PC-9 (cell line): ENCODE results near the gene CEP135. TPM values are rescaled to one million over a fixed set of nuclear protein-coding genes. Genes with fewer than 3 reads are reported as not detected.

Experiments
- BruUV-seq: library from RNA; stranded (reverse); fragments of 400-500 nt; replicated peaks from 2 replicates; lab custom pipeline; 2021; lab: Mats Ljungman, UMichigan
- CTCF ChIA-PET: fragments of 300-600 bp; sonication (Branson Sonifier 250); formaldehyde crosslinking; loops from one replicate; lab custom pipeline; 2022; ENCODE audit warnings: antibody characterized with exemption; lab: Charles Lee
- POLR2A ChIA-PET: fragments of 300-600 bp; sonication (Branson Sonifier 250); formaldehyde crosslinking; loops from one replicate; lab custom pipeline; 2022; ENCODE audit warnings: antibody characterized with exemption; ENCODE audit not compliant: unreplicated experiment; lab: Charles Lee
- DNase-seq, 2 experiments: peaks; one replicate each; pipeline versions ENCODE4 v3.0.0 to v3.0.0-alpha.2; 2015 to 2022; ENCODE audit warnings: mixed read lengths in 1 of 2
- H2AFZ ChIP-seq: fragments of 200-600 bp; sonication (generic); 2 replicates; pipeline ENCODE4 v1.8.1; 2017; ENCODE audit warnings: antibody characterized with exemption
- H3F3A ChIP-seq: fragments of 200-600 bp; sonication (generic); 2 replicates; pipeline ENCODE4 v1.8.1; 2017; ENCODE audit warnings: antibody characterized with exemption, mild to moderate bottlenecking, low read depth; ENCODE audit not compliant: insufficient read depth
- H3K27ac ChIP-seq: fragments of 200-600 bp; sonication (generic); 2 replicates; pipeline ENCODE4 v1.6.1; 2016; ENCODE audit warnings: mixed run types
- H3K27me3 ChIP-seq: fragments of 200-600 bp; sonication (generic); 2 replicates; pipeline ENCODE4 v1.6.1; 2016; ENCODE audit warnings: low read depth, mixed run types; ENCODE audit not compliant: insufficient read depth
- H3K36me3 ChIP-seq: fragments of 200-600 bp; sonication (generic); 2 replicates; pipeline ENCODE4 v1.6.1; 2016; ENCODE audit warnings: low read depth, mixed run types
- H3K4me1 ChIP-seq: fragments of 200-600 bp; sonication (generic); replicated peaks from 2 replicates; pipeline ENCODE4 v1.6.1; 2016; ENCODE audit warnings: mixed run types; ENCODE audit not compliant: insufficient read depth
- H3K4me2 ChIP-seq: fragments of 200-600 bp; sonication (generic); 2 replicates; pipeline ENCODE4 v1.6.1; 2017; ENCODE audit warnings: mixed run types
- H3K4me3 ChIP-seq: fragments of 200-600 bp; sonication (generic); 2 replicates; pipeline ENCODE4 v1.6.1; 2016; ENCODE audit warnings: mixed run types
- H3K79me2 ChIP-seq: fragments of 200-600 bp; sonication (generic); 2 replicates; pipeline ENCODE4 v1.6.1; 2017; ENCODE audit warnings: low read depth, mixed run types
- H3K9me2 ChIP-seq: fragments of 200-600 bp; sonication (generic); 2 replicates; pipeline ENCODE4 v1.8.1; 2017; ENCODE audit warnings: mild to moderate bottlenecking; ENCODE audit not compliant: insufficient read depth
- H3K9me3 ChIP-seq: fragments of 200-600 bp; sonication (generic); 2 replicates; pipeline ENCODE4 v1.8.1; 2016; ENCODE audit warnings: low read depth; ENCODE audit not compliant: insufficient read depth
- H4K20me1 ChIP-seq: fragments of 200-600 bp; sonication (generic); 2 replicates; pipeline ENCODE4 v1.8.1; 2017; ENCODE audit not compliant: insufficient read depth
- CTCF ChIP-seq: fragments of 200-600 bp; sonication (generic); conservative IDR thresholded peaks from 2 replicates; pipeline ENCODE4 v1.6.1; 2017; ENCODE audit warnings: mixed run types, antibody characterized with exemption, mild to moderate bottlenecking, moderate library complexity
- EZH2 ChIP-seq: fragments of 200-600 bp; sonication (generic); IDR thresholded peaks from 2 replicates; pipeline ENCODE4 v1.8.0; 2017; ENCODE audit warnings: antibody characterized with exemption, low read depth
- intact Hi-C: fragments of 100-400 bp; cut with micrococcal nuclease; formaldehyde crosslinking; loops from one replicate; pipeline ENCODE4 v1.10.0; 2022; ENCODE audit not compliant: unreplicated experiment
- total RNA-seq: library from RNA; stranded (reverse); gene quantifications from 2 replicates; pipeline ENCODE4 v1.2.3, GENCODE V29; 2021

Gene CEP135
- total RNA-seq, 1 experiment from 2014 or later: 8.8 TPM

- no peak for DNase-seq
- H4K20me1 ChIP-seq: no peaks in the 10 kb centered on the region
- H3K27me3 ChIP-seq: no peaks in the 10 kb centered on the region
- H3K27ac ChIP-seq: no peak overlapping the region
- H3K9me3 ChIP-seq: no peaks in the 10 kb centered on the region
- no peaks in the 10 kb centered on the region for H3K79me2 ChIP-seq
- intact Hi-C loops: no loop called here
- no peak for TF ChIP-seq EZH2
- TF ChIP-seq CTCF: no peak
- H3K4me3 ChIP-seq: no peak overlapping the region
- H2AFZ ChIP-seq: no peak overlapping the region
- CTCF ChIA-PET: no interaction called here
- POLR2A ChIA-PET: no interaction called here
- no peaks in the 10 kb centered on the region for H3K9me2 ChIP-seq
- H3K36me3 ChIP-seq: no peaks in the 10 kb centered on the region
- H3K4me2 ChIP-seq: no peak overlapping the region
- BruUV-seq: no TSS peak
- H3K4me1 ChIP-seq: no peaks in the 10 kb centered on the region
- no peaks in the 10 kb centered on the region for H3F3A ChIP-seq
Observed at GRCh38 chr4:56004235-56004634, 55.5 kb downstream of the CEP135 start.

- BruUV-seq: no TSS peak
- Histone ChIP-seq H3K9me3 (no peaks in the 10 kb centered on the region), H3F3A (no peaks in the 10 kb centered on the region), H3K4me2 (no peak overlapping the region), H3K4me1 (no peaks in the 10 kb centered on the region), H4K20me1 (no peaks in the 10 kb centered on the region), H3K27ac (no peak overlapping the region), H3K27me3 (no peaks in the 10 kb centered on the region), H2AFZ (no peak overlapping the region), H3K4me3 (no peak overlapping the region), H3K9me2 (no peaks in the 10 kb centered on the region), H3K79me2 (no peaks in the 10 kb centered on the region), H3K36me3 (no peaks in the 10 kb centered on the region)
- no peak for TF ChIP-seq EZH2
- TF ChIP-seq CTCF: no peak
- ChIA-PET POLR2A (no interaction called here), CTCF (no interaction called here)
- intact Hi-C loops: no loop called here
- DNase-seq: no peak
Observed at GRCh38 chr4:56007154-56007553, 58.4 kb downstream of the CEP135 start.

GRCh38 chr4:56008206-56008605 lies 59.5 kb downstream of the CEP135 start:
- Histone ChIP-seq H3K36me3 (no peaks in the 10 kb centered on the region), H3K79me2 (no peaks in the 10 kb centered on the region), H3K4me2 (no peak overlapping the region), H3K9me3 (no peaks in the 10 kb centered on the region), H3K9me2 (no peaks in the 10 kb centered on the region), H4K20me1 (no peaks in the 10 kb centered on the region), H3K4me1 (no peaks in the 10 kb centered on the region), H2AFZ (no peak overlapping the region), H3F3A (no peaks in the 10 kb centered on the region), H3K27ac (no peak overlapping the region), H3K4me3 (no peak overlapping the region), H3K27me3 (no peaks in the 10 kb centered on the region)
- CTCF ChIA-PET: interaction anchor here (0.5 kb wide), 1 partner anchor 17 kb away, joined by 4 read pairs; no protein-coding TSS in a partner anchor
- intact Hi-C loops: no loop called here
- BruUV-seq: no TSS peak
- DNase-seq: no peak
- POLR2A ChIA-PET: no interaction called here
- TF ChIP-seq CTCF (no peak), EZH2 (no peak)
